NCI-H187 treated with DMSO at 0.1 percent for 48 hours (cell line): ENCODE results near the gene SS18L1.

Source experiments
- DNase-seq: peaks from one replicate; lab custom pipeline; 2025; lab: John Stamatoyannopoulos, UW

Gene SS18L1

DNA sequence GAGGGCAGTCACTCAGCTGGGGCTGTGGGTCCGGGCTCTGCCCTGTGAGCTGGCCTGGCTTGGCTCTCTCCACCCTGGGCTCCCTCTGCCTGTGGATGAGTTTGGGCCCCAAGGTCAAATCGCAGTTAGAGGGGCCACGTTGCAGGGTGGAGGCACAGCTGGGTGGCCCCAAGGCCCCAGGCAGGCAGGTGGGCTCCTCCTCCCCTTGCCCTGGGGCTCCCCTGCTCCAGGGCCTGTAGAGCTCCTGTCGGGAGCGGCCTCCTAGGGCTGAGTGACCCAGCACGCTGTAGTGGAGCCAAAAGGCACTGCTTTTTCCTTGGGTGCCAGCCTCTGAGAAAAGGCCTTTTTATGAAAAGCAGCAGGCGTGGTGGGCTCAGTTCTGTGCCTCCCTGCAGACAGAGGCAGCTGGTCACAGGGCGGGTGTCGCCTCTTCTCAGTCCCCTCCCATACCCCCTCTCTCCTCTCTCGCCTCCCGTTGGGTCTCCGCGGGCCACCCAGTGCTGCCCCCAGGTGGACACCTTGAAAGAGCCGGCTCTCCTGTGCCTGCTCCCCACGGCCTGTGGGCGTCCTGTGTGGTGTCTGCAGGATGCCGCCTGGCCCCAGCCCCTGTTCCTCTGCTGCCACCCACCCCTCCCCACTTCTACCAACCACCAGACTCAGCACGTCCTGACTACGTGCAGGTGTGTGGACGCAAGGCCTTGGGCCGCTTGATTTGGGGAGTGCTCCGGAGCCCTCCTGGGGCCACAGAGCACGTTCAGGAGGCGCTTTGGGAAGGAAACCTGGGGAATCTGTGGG is 13.2 kb downstream of the SS18L1 start:
- DNase-seq = no peak

DNA sequence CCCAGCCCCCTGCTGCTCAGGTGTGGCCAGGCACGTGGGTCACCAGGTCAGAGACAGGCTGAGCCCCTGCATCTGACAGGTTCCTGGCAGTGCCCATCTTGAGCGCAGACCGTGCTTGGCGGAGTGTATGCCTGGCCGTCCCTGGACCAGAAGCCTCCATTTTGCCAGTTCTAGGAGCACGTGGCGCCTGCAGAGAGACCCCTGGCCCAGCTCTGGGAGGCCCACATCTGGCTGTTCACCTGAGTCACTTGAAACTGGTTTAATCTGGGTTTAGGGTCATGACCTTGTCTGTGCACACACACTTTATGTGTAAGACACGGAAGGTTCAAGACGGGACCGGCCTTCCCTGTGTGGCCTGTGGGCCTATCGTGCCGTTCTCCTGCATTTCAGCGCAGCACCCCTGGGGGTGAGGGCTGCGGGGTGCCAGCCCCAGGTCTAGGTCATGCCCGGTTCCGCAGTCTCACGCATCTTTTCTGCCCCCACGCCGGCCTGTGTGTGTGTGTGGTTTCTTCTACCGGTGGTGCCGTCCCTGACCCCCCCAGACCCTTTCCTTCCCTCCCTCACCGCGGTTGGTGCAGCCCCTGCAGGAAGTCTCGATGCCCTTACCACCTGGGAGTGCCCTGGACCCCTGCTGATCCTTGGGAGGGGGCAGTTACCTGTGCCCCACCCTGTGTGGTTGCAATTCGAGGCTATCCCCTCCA is 14.0 kb downstream of the SS18L1 start:
- no peak for DNase-seq

- DNase-seq = no peak
Measured at GRCh38 chr20:62158088-62158400, 14.5 kb downstream of the SS18L1 start.

DNA sequence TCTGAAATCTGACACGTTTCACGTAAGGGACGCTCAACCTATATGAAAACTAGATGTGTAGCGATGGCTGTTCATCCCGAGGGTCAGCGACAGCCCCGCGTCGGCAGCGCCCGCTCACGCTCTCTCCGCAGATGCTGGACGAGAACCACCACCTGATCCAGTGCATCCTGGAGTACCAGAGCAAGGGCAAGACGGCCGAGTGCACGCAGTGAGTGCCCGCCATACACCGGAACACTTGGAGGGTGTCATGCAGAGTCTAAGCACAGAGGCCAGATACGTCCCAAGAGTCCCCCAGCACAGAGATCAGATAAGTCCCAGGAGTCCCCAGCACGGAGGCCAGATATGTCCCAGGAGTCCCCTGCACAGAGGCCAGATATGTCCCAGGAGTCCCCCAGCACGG is 15.0 kb downstream of the SS18L1 start:
- DNase-seq = no peak

- DNase-seq = no peak
Measured at GRCh38 chr20:62159052-62159451, 15.5 kb downstream of the SS18L1 start.

DNA sequence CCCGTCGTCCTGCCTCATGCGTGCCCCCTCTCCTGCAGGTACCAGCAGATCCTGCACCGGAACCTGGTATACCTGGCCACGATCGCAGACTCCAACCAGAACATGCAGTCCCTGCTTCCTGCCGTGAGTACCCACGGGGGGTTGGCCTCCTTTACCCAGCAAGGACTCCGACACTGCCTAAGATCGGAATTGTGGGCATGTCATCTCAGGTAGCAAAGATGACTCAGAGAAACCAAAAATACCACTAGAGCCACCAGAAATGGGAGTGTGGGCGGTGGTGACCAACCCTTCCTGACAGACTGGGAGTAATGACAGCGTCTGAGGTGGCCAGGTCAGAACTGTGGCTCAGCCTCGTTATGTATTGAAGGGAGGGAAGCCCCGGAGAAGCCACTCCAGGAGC is 16.3 kb downstream of the SS18L1 start:
- no peak for DNase-seq

DNA sequence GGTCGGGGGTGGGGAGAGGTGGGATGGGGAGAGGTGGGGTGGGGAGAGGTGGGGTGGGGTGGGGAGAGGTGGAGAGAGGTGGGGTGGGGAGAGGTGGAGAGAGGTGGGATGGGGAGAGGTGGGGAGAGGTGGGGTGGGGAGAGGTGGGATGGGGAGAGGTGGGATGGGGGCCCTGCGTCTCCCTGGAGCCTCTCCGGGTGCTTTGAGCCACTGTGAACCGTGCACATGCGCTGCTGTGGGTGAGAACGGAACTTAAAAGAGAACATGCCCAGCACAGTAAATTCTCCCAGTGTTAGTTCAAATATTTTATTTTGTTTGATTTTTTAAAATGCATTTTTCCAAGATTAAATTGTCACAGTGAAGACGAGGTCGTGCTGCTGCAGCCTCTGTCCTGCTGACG is 16.7 kb downstream of the SS18L1 start:
- no peak for DNase-seq

DNA sequence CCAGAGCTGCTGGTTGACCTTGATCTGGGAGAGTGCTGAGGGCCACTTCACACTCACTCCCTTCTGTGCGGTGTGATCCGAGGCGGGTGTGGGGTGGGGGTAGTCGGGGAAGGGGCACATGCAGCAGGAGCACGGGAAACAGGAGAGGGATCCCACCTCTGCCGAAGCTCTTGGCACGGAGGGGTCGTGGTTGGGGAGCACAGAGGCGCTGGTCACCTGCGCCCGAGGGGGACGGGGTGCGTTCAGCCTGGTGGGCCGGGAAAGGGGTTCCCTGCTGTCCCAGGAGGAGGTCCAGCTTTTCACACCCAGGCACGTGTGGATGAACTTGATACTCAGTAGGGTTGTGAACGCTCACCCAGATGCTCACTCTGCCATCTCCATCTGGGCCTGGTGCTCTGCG is 17.3 kb downstream of the SS18L1 start:
- no peak for DNase-seq

- no peak for DNase-seq
Measured at GRCh38 chr20:62161347-62161746, 17.8 kb downstream of the SS18L1 start.

DNA sequence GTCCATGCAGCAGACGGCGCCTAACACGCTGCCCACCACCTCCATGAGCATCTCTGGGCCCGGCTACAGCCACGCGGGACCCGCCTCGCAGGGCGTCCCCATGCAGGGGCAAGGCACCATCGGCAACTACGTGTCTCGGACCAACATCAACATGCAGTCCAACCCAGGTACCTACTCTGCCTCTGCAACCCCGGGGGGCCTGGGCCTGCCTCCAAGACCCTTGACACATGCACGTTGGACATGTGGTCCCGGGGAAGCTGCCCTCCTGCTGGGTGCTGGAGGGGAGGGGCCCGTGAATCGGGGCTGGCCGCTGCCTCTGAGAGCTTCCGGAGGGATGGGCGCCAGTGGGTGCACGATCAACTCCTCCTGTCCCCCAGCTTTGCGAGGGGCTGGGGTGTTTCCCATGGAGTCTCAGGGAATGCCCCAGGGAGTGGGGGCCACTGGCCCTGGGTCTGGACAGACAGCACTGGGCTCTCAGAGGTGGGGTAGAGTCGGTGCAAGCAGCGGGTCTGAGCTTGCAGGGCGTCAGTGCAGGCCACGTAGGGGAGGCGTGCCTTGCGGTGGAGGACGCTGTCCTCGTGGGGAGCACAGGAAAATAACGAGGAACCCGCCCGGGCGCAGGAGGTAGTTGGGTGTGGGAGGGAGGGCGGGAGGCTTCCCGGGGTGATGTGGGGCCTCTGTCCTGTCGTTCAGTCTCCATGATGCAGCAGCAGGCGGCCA is 19.4 kb downstream of the SS18L1 start:
- DNase-seq = no peak

GRCh38 chr20:62163485-62163865 is 19.9 kb downstream of the SS18L1 start:
- no peak for DNase-seq

GRCh38 chr20:62163986-62164762 is 20.6 kb downstream of the SS18L1 start:
- no peak for DNase-seq

- DNase-seq = no peak
Measured at GRCh38 chr20:62164879-62165761, 21.6 kb downstream of the SS18L1 start.

- no peak for DNase-seq
Measured at GRCh38 chr20:62165762-62166399, 22.3 kb downstream of the SS18L1 start.

DNA sequence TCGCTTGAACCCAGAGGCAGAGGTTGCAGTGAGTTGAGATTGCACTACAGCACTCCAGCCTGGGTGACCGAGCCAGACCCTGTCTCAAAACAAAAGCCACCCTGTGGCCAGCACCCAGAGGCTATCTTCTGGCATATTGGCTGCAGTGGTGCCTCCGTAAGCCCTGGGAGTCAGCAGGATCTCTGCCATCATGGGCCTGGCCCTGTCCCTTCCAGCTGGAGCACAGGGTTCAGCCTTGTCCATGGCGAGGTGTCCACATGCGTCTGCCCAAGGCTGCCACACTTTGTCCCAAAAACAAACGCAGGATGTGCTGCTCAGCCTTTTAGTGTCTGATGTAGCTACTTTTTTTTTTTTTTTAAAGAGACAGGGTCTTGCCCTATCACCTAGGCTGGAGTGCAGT is 23.9 kb downstream of the SS18L1 start:
- DNase-seq = no peak

- DNase-seq = no peak
Measured at GRCh38 chr20:62168061-62168460, 24.5 kb downstream of the SS18L1 start.

GRCh38 chr20:62168890-62169435 is 25.4 kb downstream of the SS18L1 start:
- DNase-seq = no peak

DNA sequence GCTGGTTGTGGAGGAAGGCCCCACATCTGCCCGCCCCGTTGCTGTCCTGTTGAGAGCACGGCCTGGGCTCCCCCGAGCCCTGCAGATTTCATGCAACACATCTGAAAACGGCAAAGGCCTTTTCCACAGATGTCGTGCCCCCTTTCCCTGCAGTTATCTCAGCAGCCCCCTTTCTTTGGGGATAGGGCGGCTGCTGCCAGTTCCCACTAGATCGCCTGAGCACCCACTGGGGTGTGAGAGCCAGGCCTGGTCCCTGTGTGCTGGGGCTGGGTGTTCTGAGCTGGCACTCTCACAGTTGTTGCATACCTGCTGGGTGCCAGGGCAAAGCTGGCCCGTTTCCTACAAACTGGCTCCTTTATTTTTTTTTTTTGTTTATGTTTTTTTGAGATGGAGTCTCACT is 27.0 kb downstream of the SS18L1 start:
- no peak for DNase-seq

DNA sequence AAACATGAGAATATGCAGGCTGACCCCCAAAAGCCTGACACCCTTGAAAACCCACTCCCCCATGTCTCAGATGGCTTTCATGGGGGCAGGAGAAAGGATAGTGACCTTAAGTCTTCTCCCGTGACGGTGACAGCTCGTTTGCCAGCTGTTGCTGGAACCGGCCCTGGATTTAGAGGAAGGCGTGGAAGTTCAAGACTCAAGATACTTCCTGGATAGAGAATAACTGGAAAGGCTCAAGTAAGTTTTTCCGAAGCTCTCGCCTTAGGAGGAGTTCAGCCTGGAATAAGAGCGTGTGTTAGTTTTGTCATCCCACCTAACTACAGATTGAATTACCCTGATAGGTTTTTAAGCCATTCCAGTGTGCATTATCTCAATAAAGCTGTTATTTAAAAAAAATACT is 27.7 kb downstream of the SS18L1 start:
- no peak for DNase-seq

- DNase-seq = no peak
Measured at GRCh38 chr20:62172666-62173065, 29.1 kb downstream of the SS18L1 start.
